GM18519 (cell line): ENCODE data around the gene LGI2.
"Not testable (repeated sequence)": the region's sequence is repeated elsewhere in the genome, so short reads cannot be mapped to it uniquely, and the experiment has no call there.

Experiments
- ATAC-seq: cut with Tn5 transposase; IDR thresholded peaks from one replicate; pipeline ENCODE4 v1.9.1; 2021; ENCODE audit warnings: mild to moderate bottlenecking, moderate library complexity; ENCODE audit not compliant: unreplicated experiment, low FRiP score

LGI2 gene

DNA sequence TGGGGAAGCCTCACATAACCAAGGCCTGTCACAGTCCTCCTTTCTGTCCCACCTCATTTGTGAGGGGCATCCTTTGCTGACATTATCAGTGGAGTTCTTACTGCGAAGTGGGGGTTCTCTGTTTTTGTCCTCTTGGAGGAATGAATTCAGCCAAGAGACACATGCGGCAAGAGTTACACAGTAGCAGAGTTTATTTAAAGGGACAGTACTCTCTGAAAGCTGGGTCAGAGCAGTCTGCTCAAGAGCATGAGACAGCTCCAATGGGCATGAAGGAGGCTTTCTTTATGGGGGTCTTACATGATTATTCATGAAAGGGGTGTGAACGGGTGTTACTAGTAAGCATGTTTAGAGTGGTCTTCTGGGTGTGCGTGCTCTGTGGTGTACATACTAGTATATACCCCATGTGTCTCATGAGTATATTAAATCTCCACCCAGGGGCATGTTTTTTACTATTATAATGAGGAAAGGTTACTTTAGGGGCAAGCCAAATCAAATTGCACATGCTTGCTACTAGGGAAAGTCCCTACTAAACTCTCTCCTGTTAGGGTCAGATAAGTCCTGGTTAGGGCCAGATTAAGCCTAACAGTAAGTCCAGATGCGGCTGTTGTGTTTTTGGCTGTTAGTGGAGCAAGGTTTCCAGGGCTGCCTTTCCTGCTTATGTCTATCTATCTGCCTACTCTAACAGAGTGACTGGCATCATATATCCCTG, 19.8 kb upstream of the LGI2 start:
- no peak for ATAC-seq

DNA sequence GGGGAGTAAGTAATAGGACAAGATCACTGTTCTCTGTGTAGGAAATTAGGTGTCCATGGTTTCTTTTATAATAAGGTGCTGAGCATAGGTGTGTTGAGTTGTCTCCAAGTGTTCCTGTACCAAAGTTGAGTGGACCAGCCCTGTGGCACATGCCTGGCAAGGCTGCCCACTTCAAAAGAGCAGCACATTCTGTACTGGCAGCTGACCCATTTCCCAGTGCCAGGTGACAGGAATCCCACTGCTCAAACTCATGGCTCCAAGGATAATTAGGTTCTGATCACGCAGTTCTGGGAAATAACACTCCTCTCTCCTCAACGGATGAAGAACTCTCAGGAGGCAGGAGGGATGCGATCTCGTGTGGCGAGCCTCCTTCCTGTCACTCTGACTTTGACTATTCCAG, 12.8 kb upstream of the LGI2 start:
- no peak for ATAC-seq

DNA sequence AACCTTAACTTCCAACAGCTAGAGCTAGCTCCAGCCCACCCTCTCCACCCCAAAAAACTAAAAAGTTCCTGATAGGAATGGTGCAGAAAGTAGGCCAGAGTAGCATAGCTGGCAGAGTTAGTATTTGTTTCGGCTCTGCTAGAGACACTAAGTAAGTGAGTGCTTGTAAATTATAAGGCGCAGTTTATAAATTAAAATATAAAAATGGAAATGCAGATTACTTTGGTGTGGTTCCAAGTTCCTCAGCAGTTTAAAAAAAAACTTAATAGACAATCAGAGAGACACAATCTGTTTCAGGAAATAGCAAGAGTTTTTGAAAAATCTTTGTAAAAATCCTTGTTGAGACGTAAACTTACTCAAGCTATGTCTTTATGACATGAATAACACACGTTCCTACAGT, 2.8 kb upstream of the LGI2 start:
- no peak for ATAC-seq

DNA sequence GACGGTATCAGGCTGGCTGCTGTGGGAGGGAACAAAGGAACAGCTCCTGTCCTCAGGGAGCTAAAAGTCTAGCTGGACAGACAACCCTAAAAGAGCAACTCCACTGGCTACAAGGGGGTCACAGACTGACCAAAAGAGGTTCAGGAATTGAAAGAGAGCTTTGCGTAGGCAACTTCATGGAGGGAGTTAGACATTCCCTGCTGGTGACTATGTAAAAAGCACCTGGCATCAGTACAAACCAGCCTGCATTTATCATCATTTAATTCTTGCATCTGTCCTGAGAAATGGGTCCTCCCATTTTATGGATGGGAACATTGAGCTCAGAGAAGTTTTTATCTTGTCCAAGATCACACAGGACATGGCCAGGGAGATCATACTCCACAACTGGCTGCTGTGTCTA, 1.4 kb upstream of the LGI2 start:
- no peak for ATAC-seq

DNA sequence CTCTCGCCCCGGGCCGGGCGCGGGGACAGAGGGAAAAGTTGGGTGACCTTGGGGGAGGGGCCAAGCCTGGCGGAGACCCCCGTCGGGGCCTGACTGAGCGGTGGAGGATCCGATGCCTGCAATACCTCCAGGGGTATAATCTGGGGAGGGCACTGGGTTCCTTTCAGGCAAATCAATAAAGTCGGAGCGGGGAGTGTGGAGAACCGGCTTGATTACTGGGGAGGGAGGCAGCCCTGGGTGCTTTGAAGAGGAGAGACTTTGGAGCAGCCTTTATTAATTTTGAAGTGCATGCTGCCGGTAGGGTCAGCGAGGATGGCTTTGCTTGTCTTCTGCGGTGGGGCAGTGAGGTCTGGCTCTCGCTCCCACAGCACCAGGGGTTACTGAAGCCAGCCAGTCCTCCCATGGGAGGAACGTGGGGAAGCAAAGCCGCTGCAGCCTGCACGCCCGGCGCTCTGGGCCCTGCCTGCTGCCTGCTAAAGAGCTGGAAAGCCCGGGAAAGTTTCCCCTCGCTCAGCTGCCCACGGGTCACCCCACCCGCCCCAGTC, 403 bp upstream of the LGI2 start:
- no peak for ATAC-seq

DNA sequence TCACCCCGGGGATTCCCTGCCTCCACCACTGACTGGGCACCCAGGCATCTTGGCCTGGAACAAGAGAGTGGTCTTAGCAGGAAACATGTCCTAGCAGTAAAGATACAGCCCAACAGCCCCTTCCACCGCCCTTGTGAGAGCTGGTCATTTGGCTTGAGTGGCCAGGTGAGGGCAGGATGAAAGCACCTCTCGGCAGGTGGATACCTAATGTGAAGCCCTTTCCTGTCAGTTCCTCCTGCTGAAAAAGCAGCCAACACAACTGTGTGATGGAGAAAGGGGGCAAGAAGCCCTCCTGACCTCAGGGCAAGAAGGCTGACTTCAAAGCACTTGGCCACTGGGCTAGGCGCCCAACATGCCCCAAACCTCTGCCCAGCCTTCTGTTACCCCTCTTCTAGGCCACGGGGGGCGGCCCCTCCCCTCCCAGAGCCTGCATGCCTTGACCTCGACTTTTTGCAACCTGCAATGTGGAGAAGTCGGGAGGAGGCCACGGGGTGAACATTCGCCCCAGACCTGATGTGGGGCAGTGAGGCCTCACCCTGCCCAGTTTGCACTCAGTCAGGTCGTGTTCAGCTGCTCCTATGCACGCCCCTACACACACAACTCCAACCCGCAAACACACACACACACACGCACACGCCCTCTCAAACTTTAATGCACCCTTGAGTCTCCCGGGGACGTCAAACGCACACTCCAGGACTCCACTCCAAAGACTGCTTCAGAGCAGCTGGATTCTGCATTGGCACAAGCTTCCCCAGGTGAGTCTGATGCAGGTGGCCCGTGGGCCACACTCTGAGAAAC, 1.1 kb downstream of the LGI2 start:
- no peak for ATAC-seq

DNA sequence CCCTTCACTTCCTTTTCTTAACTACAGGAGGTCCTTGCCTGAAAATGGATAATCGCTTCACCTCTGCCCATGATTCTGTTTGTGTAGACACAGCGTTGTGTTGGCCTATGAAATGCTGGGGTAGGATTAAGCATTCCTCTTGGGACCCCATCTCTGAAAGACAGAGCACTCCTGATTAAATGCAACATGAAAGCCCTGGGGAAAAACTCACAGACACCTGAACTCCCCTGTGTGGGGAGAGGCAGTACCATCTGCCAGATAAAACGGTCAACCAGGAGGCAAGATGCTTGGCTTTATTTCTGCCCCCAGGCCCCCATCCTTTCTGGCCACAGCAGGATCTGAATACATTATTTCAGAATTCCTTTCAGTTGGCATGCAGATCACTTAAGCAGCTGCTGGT, 1.9 kb downstream of the LGI2 start:
- no peak for ATAC-seq

DNA sequence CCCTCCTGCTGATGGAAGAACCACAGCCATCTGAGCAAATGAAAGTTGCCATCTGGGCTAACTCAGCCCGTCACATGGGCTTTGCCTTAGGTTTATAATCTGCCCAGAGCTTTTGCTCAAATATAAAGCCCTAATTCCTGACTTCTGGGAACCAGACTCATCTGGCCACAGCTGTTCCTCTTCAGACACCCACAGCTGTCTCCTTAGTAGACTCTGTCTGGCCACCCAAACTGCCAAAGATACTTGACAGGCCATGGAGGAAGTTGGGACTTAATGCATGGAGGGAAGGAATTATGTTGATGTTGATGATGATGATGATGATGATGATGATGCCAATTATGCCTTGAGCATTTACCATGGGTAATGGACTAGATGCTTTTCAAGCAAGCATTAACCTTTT, 8.0 kb downstream of the LGI2 start:
- no peak for ATAC-seq

DNA sequence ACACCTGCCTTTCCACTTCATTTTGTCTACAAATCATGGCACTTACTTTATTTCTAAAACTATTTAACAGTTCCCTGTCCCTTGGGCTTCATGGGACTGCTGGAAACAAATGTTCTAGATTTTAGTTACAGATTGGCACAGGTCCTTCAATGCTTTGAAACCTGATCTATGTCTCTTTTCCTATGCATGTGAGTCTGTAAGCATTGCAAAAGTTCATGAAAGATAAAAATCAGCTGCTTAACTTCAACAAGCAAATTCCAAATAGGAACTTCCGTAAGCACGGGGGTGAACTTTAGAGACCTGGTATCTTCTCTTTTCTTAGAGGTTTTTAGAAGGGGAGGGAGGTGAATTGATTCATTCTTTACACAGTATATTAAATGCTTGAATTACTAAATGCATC, 9.5 kb downstream of the LGI2 start:
- ATAC-seq: no peak

DNA sequence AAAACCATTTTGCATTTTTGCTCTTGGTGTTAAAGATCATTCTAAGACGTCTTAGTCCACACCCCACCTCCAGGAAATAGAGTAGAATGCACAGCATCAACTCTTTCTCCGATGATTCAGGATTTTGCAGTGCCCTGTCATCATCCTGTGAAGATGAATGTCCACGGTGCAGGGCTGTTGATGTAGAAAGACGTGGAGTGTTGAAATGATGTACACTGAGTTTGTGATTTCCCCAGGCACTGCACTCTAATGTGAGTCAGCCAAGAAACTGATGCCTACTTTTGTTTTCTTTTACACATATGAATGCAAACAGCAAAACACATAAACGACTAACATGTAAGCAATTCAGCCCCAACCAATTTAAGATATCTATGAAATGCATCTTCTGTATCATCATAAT, 10.5 kb downstream of the LGI2 start:
- no peak for ATAC-seq

DNA sequence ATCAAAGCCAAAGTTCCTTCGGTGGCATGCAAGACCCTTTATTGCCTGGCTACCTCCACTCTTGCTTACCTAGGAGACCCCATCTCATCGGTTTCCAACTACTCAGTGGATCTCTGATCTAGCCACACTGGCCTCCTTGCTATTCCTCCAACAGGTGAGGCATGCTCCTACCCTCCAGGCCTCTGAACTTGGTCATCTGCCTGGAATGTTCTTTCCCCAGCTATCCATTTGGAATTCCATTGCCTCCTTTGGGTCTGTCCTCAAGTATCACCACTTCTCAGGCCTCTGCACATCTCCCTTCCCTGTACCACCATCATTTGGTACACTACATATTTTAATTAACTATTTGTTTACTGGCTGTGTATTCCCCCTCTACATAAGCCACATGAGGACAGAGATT, 11.2 kb downstream of the LGI2 start:
- ATAC-seq: no peak

DNA sequence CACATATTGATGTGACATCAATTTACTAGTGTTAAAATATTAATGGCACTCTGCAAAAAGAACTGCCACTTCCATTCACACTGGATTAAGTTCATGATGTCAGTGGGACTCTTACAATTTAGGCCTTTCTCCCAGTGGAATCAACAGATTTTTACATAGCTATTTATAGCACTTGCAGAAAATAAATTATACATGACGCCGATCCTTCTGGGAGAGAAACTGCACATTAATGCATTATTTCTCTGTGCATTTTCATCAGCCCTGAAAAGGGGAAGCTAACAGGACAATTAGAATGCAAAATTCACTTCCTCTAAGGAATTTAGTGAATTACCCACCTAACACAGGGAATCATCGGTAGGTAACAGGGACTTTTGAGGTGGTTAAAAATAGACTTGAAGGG, 15.7 kb downstream of the LGI2 start:
- no peak for ATAC-seq

DNA sequence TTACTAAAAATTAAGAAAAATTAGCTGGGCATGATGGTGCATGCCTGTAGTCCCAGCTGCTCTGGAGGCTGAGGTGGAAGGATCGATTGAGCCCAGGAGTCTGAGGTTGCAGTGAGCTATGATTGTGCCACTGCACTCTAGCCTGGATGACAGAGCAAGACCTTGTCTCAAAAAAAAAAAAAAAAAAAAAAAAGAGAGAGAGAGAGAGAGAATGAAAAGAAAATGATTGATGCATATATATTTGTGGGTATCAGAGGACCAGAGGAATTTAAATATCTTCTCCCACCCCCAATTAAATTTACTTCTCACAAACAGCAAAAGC, 16.1 kb downstream of the LGI2 start:
- ATAC-seq: not testable (repeated sequence)

DNA sequence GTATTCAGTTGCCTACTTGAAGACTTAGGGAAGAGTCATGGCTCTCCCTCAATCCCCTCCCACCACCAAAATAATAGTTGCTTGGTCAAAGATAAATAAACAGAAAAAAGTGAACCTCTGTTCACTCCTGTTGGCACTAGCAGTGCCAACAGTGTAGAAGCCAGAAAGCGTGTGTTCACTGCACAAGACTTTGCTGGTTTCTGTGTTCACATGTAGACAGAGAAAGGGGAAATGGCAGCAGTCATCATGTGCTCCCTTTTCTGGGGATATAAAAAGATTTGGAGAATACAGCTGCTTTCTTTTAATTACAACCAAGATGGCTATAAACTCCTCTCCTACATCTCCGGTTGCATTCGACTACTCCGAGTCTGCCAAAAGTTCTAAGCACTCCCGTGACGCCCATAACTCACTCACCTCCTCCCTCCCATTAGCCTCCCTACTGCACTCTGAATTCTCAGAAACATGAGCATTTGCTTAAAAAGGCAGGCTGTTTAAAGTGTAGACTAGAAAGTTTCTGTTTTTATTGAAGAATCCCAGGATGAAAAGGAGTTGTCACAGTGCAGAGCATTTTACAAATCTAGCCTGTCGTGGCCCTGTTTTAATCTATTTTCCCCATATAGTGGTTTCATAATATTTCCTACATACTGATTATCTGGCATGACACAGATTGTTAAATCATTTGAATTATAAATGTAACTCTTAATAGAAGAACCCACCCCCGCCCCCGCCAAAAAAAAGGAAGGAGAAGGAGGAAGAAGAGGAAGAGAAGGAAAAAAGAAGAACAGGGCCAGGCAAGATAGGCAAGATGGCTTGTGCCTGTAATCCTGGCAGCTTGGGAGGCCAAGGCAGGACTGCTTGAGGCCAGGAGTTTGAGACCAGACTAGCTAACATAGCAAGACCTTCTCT, 16.7 kb downstream of the LGI2 start:
- ATAC-seq: no peak

DNA sequence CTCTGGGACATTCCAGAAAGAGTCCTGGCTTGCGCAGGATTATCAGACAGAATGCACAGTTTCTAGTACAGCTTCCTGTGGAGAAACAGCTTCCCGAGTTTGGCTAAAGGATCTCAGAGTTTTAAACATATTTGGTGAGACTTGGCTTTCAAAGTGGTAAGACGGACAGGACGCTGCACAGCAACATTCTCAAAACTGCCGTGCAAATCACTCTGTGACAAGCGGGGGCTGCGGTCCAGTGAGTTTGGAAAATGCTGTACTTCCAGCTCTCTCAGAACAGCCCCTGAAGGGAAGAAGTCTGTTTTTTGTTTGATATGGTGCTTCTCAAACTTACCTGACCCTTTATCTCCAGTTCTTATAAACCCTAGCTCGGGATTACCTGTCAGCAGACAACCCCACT, 18.1 kb downstream of the LGI2 start:
- no peak for ATAC-seq

DNA sequence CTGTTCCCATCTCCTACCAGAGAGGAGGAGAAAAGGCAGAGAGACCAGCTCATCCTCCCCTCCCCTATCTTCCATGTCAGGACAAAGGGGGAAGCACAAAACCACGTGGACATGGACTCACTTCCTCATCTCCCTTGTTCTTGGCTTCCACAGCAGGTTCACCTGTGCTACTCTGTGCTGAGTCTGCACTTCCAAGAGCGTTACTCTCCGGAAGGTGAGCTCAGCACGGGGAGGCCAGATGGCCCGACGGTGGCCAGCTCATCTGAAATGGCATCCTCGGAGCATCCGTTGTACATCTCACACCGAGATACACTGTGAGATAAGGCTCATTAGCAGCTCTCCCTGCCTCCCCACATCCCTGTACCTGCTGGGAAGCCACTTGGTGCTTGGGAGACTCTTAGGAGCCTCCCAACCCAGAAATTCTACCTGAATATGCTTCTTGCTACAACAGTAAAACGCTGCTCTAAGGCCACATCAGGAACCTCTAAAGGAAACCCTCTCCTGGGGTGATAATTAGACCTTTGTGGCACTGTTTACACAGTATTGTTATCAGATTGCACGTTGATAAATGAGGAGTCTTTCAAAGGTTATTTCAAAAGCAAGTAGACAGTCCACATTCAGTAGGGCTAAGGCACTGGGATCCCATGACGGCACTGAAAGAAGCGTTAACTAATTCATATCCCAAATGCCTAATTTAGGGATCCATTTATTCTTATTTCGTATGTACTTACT, 19.4 kb downstream of the LGI2 start:
- ATAC-seq: no peak

DNA sequence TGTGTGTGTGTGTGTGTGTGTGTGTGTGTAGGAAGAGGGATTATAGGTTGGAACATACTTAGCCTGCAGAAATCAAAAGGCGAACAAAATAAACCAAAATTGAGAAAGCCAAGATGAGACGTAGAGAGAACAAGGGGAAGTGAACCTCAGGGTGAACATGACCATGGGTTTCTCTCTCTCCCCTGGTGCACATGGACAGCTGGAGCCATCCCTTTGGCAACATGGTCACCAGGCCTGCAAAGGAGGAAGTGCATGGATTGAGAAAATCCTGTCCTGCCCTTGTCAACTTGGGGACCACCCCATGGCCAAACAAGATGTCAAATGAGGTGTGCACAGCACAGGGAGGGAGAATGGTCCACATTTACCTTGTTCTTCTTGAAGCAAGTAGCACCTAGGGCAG, 23.1 kb downstream of the LGI2 start:
- ATAC-seq: no peak

DNA sequence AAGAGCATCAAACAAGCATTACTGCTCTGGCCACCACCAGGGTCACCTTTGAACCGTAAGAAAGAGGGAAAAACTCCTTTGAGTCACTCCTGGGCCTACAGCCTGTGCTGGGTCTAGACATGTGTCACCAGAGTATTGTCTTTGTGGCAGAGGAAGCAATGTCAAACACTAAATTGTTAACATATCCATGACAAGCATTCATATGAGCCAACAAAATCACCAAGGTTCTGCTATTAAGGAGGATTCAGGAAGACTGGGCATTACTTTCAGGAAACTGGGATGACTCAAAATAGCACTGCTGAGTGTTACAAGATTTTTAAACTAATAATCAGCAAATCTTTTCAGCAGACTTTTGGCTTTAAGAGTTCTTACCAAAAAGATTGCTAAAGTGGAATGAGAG, 28.1 kb downstream of the LGI2 start:
- no peak for ATAC-seq

DNA sequence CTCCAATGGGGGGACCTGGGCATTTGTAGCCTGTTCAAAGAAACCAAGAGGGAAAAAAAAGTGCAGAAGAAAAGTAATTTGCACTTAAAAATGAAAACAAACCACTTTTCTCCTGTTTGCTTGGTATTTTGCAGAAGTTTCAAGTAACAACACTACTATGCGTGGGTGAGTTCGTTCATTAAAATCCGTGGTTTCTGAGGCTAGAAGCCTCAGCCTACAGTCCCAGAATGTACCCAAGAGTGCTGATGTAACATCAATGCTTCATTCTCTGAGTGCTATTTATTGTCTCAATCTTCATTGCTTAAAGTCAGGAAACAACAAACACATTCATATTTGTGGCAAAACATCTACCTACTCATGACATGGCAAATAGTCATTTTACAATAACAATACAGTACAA, 29.2 kb downstream of the LGI2 start:
- no peak for ATAC-seq

DNA sequence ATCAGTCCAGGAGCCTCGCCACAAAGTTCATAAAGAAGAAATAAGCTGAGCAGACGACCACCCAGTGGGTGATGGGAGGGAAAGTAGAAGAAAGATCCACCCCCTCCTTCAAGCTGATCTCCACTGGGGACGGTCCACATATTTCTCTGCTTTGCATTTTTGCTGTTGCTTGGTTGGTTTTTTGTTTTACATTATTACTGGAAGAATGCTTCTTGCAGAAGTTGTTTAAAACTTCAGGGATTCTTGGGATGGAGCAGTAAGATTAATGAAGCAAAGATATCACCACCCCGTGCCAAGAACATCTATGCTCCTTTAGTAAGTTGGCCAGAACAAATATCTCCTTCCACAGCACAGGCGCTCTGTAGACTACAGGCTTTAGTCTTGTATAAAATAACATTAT, 30.1 kb downstream of the LGI2 start:
- no peak for ATAC-seq
